Caco-2 (cell line): ENCODE measurements around the gene CD1E. TPM values are rescaled to one million over a fixed set of nuclear protein-coding genes. Genes with fewer than 3 reads are reported as not detected.
"Not testable (repeated sequence)": the region's sequence is repeated elsewhere in the genome, so short reads cannot be mapped to it uniquely, and the experiment has no call there.

Experiments
- BruUV-seq: library from RNA; stranded (reverse); fragments of 400-500 nt; replicated peaks from 2 replicates; lab custom pipeline; 2021; lab: Mats Ljungman, UMichigan
- CTCF ChIA-PET: fragments of 300-600 bp; sonication (Branson Sonifier 250); formaldehyde crosslinking; loops from one replicate; lab custom pipeline; 2022; ENCODE audit warnings: antibody characterized with exemption; lab: Charles Lee
- POLR2A ChIA-PET: fragments of 300-600 bp; sonication (Branson Sonifier 250); formaldehyde crosslinking; loops from one replicate; lab custom pipeline; 2022; ENCODE audit warnings: antibody characterized with exemption; lab: Charles Lee
- DNase-seq, 2 experiments: peaks; one replicate each; pipeline versions ENCODE4 v3.0.0 to v3.0.0-alpha.2; 2020 to 2022
- H3K27me3 ChIP-seq: replicated peaks from 2 replicates; pipeline ENCODE4 v1.6.0; 2011; ENCODE audit warnings: low read length; ENCODE audit not compliant: control insufficient read depth, insufficient read depth
- H3K36me3 ChIP-seq: 2 replicates; pipeline ENCODE4 v1.5.1; 2011; ENCODE audit warnings: low read length; ENCODE audit not compliant: control insufficient read depth, insufficient read depth
- H3K4me1 ChIP-seq: fragments of 250-450 bp; sonication (Bioruptor Pico); 2 replicates; pipeline ENCODE4 v1.5.1; 2020; ENCODE audit warnings: mild to moderate bottlenecking
- H3K4me3 ChIP-seq: 2 replicates; pipeline ENCODE4 v1.5.1; 2011; ENCODE audit warnings: low read depth, mild to moderate bottlenecking, control low read depth, low read length
- H3K9me3 ChIP-seq: fragments of 250-450 bp; sonication (Bioruptor Pico); 2 replicates; pipeline ENCODE4 v1.5.1; 2020; ENCODE audit warnings: mild to moderate bottlenecking, moderate library complexity
- H3K27ac Mint-ChIP-seq: one replicate; pipeline ENCODE4 v1.8.0; 2022; ENCODE audit warnings: mixed read lengths; ENCODE audit not compliant: unreplicated experiment
- H3K27me3 Mint-ChIP-seq: one replicate; pipeline ENCODE4 v1.8.0; 2022; ENCODE audit warnings: mixed read lengths; ENCODE audit not compliant: insufficient read depth, unreplicated experiment
- H3K36me3 Mint-ChIP-seq: one replicate; pipeline ENCODE4 v1.8.0; 2022; ENCODE audit warnings: mild to moderate bottlenecking, mixed read lengths; ENCODE audit not compliant: insufficient read depth, unreplicated experiment
- H3K4me1 Mint-ChIP-seq: one replicate; pipeline ENCODE4 v1.8.0; 2022; ENCODE audit warnings: low read depth, mixed read lengths; ENCODE audit not compliant: unreplicated experiment
- H3K4me3 Mint-ChIP-seq: one replicate; pipeline ENCODE4 v1.8.0; 2022; ENCODE audit warnings: mild to moderate bottlenecking, moderate library complexity, mixed read lengths; ENCODE audit not compliant: unreplicated experiment
- H3K9me3 Mint-ChIP-seq: one replicate; pipeline ENCODE4 v1.8.0; 2022; ENCODE audit warnings: mixed read lengths; ENCODE audit not compliant: unreplicated experiment
- CTCF ChIP-seq, 2 experiments: fragments of 200-600 bp in 1 of 2; IDR thresholded peaks; 1 replicate in 1 of 2; 2 replicates in 1 of 2; pipeline versions ENCODE4 v1.5.1 to v1.8.0; 2011 to 2022; ENCODE audit warnings: antibody characterized with exemption in 1 of 2, control low read depth in 1 of 2, inconsistent platforms in 1 of 2, low read depth in 1 of 2, low read length in 1 of 2, mild to moderate bottlenecking in 1 of 2, moderate library complexity in 1 of 2; ENCODE audit not compliant: insufficient read depth in 1 of 2, severe bottlenecking in 1 of 2, unreplicated experiment in 1 of 2
- intact Hi-C: fragments of 100-400 bp; cut with micrococcal nuclease; formaldehyde crosslinking; loops from one replicate; pipeline ENCODE4 v1.10.0; 2022; ENCODE audit not compliant: unreplicated experiment
- total RNA-seq: library from RNA; stranded (reverse); gene quantifications from 2 replicates; pipeline ENCODE4 v1.2.3, GENCODE V29; 2022

CD1E gene
- total RNA-seq, 1 experiment from 2014 or later = not detected

GRCh38 chr1:158366783-158367182 lies 13.1 kb downstream of the CD1E start:
- Histone ChIP-seq H3K9me3 (no peaks in the 10 kb centered on the region; the same call in 1 of the 2 replicates), H3K36me3 (no peaks in the 10 kb centered on the region), H3K4me1 (no peaks in the 10 kb centered on the region), H3K4me3 (no peak overlapping the region), H3K27me3 (no peaks in the 10 kb centered on the region)
- no peak overlapping the region for H3K4me3 Mint-ChIP-seq
- H3K27ac Mint-ChIP-seq = no peak overlapping the region
- BruUV-seq = no TSS peak
- H3K36me3 Mint-ChIP-seq = no peaks in the 10 kb centered on the region
- H3K9me3 Mint-ChIP-seq = peaks cover 7% of the 10 kb centered on the region
- H3K4me1 Mint-ChIP-seq = no peaks in the 10 kb centered on the region
- no peak for DNase-seq
- intact Hi-C loops = no loop called here
- TF ChIP-seq CTCF (IDR thresholded peaks at IDR 0.05; ENCODE audit: insufficient read depth in 1 of 2, low read depth in 1 of 2, low read length in 1 of 2, severe bottlenecking in 1 of 2, unreplicated experiment in 1 of 2) = no peak
- ChIA-PET POLR2A (no interaction called here), CTCF (no interaction called here)
- H3K27me3 Mint-ChIP-seq = no peaks in the 10 kb centered on the region

GRCh38 chr1:158371188-158371953 lies 17.7 kb downstream of the CD1E start:
- Histone ChIP-seq H3K27me3 (no peaks in the 10 kb centered on the region), H3K4me1 (no peaks in the 10 kb centered on the region), H3K36me3 (no peaks in the 10 kb centered on the region), H3K4me3 (no peak overlapping the region), H3K9me3 (no peaks in the 10 kb centered on the region)
- ChIA-PET POLR2A (no interaction called here), CTCF (no interaction called here)
- Mint-ChIP-seq H3K27me3 (no peaks in the 10 kb centered on the region), H3K4me1 (no peaks in the 10 kb centered on the region), H3K27ac (no peak overlapping the region), H3K9me3 (peaks cover 19% of the 10 kb centered on the region), H3K36me3 (no peaks in the 10 kb centered on the region), H3K4me3 (no peak overlapping the region)
- intact Hi-C loops = no loop called here
- DNase-seq = no peak
- no peak for TF ChIP-seq CTCF (IDR thresholded peaks at IDR 0.05; ENCODE audit: insufficient read depth in 1 of 2, low read depth in 1 of 2, low read length in 1 of 2, severe bottlenecking in 1 of 2, unreplicated experiment in 1 of 2)
- BruUV-seq = no TSS peak

GRCh38 chr1:158374101-158374500 lies 20.4 kb downstream of the CD1E start:
- H3K4me3 ChIP-seq, H3K36me3 ChIP-seq, CTCF ChIA-PET, intact Hi-C loops, H3K4me1 ChIP-seq, H3K27ac Mint-ChIP-seq, H3K36me3 Mint-ChIP-seq, H3K4me3 Mint-ChIP-seq, H3K9me3 ChIP-seq, DNase-seq, H3K4me1 Mint-ChIP-seq, BruUV-seq, H3K27me3 Mint-ChIP-seq, H3K27me3 ChIP-seq, POLR2A ChIA-PET: not testable (repeated sequence)
- H3K9me3 Mint-ChIP-seq = peaks cover 19% of the 10 kb centered on the region
